Kidney (tissue), 14 donors: ENCODE data around the gene DTWD2. TPM values are rescaled to one million over a fixed set of nuclear protein-coding genes. Genes with fewer than 3 reads are reported as not detected.
"Not testable (repeated sequence)": the region's sequence is repeated elsewhere in the genome, so short reads cannot be mapped to it uniquely, and the experiment has no call there.

ENCODE experiments used
- DNase-seq, 5 donors: peaks; one replicate each; pipeline ENCODE4 v3.0.0-alpha.2; 2013 to 2020
- FAIRE-seq: peaks from 2 replicates; lab custom pipeline; 2012; peaks lifted over from hg19 to GRCh38; lab: Jason Lieb, UNC
- H3K27ac ChIP-seq, 2 donors: one replicate each; pipeline ENCODE4 v1.7.0; 2013; ENCODE audit warnings: low read depth in 2 of 2, low read length in 2 of 2, inconsistent platforms in 1 of 2
- H3K27me3 ChIP-seq: one replicate; pipeline ENCODE4 v1.7.1; 2013; ENCODE audit warnings: low read length, inconsistent platforms; ENCODE audit not compliant: control insufficient read depth, insufficient read depth
- H3K36me3 ChIP-seq, 3 donors: one replicate each; pipeline versions ENCODE4 v1.7.0 to v1.7.1; 2013; ENCODE audit warnings: low read length in 3 of 3, control low read depth in 1 of 3, inconsistent platforms in 1 of 3; ENCODE audit not compliant: insufficient read depth in 3 of 3, control insufficient read depth in 2 of 3
- H3K4me1 ChIP-seq, 3 donors: one replicate each; pipeline versions ENCODE4 v1.7.0 to v1.7.1; 2013; ENCODE audit warnings: low read length in 3 of 3, inconsistent platforms in 1 of 3, low read depth in 1 of 3; ENCODE audit not compliant: control insufficient read depth in 2 of 3, insufficient read depth in 2 of 3
- H3K4me3 ChIP-seq, 3 donors: one replicate each; pipeline versions ENCODE4 v1.7.0 to v1.8.1; 2013; ENCODE audit warnings: low read length in 3 of 3, control low read depth in 1 of 3, inconsistent platforms in 1 of 3
- H3K9ac ChIP-seq, 3 donors: one replicate each; pipeline versions ENCODE4 v1.7.0 to v1.7.1; 2013; ENCODE audit warnings: low read length in 3 of 3, control low read depth in 1 of 3, inconsistent platforms in 1 of 3
- H3K9me3 ChIP-seq, 3 donors: one replicate each; pipeline versions ENCODE4 v1.7.0 to v1.7.1; 2013; ENCODE audit warnings: low read length in 3 of 3, control low read depth in 1 of 3, inconsistent platforms in 1 of 3; ENCODE audit not compliant: control insufficient read depth in 2 of 3, insufficient read depth in 1 of 3
- CTCF ChIP-seq: IDR thresholded peaks from 3 replicates; pipeline ENCODE4 v1.5.1; 2012; ENCODE audit warnings: mild to moderate bottlenecking, moderate library complexity, borderline replicate concordance; ENCODE audit not compliant: insufficient read depth; ENCODE audit errors: extremely low read depth
- intact Hi-C: fragments of 100-400 bp; cut with DNase I; formaldehyde crosslinking; loops from one replicate; pipeline ENCODE4 v1.11.1; 2022
- polyA plus RNA-seq: library from polyadenylated mRNA; stranded (reverse); fragments of 350-450 nt; fragmentation: Illumina TruSeq; extraction: RNeasy Lipid Tissue Mini Kit (QIAGEN cat#74804); gene quantifications from one replicate; pipeline ENCODE4 v1.2.3, GENCODE V29; 2014; ENCODE audit warnings: low read depth, low replicate concordance; ENCODE audit not compliant: insufficient read depth
- total RNA-seq: library from RNA; stranded (reverse); fragmentation: NEBNext Ultra II Directional; extraction: Animal tissue kit (Norgen Biotek cat#: 25700); gene quantifications from one replicate; pipeline ENCODE4 v1.2.1, GENCODE V29; 2021
- donor health status: control.
- donor health status: control.
- donor health status: control.
- donor health status: control.
- donor health status: control.
- donor health status: DM: yes; HTN: yes; CAD: no.
- donor health status: Normal renal cell carcinoma (clear cell type).

Gene DTWD2
- total and polyA plus RNA-seq, 2 donors from 2014 or later, result 3.7 to 12.4 TPM

- no peak for DNase-seq
- H3K9me3 ChIP-seq, result no peaks in the 10 kb centered on the region
- FAIRE-seq, result no peak
- intact Hi-C loops, result no loop called here
- no peak overlapping the region for H3K9ac ChIP-seq
- H3K27me3 ChIP-seq, result no peaks in the 10 kb centered on the region
- TF ChIP-seq CTCF, result no peak
- H3K27ac ChIP-seq, result no peak overlapping the region
- H3K36me3 ChIP-seq, result no peaks in the 10 kb centered on the region
- H3K4me3 ChIP-seq, result no peak overlapping the region
- peaks cover 0 to 10% (median 3%) of the 10 kb centered on the region in 3 donors for H3K4me1 ChIP-seq
Observed at GRCh38 chr5:118965890-118966289, 22.5 kb downstream of the DTWD2 start.

- H3K36me3 ChIP-seq, H3K9me3 ChIP-seq, FAIRE-seq, H3K4me3 ChIP-seq, H3K9ac ChIP-seq, H3K27me3 ChIP-seq, H3K4me1 ChIP-seq, intact Hi-C loops, H3K27ac ChIP-seq: not testable (repeated sequence)
- DNase-seq, result peak in 1 of 5 donors; percentile 53
Observed at GRCh38 chr5:118964970-118965369, 23.4 kb downstream of the DTWD2 start.

GRCh38 chr5:118964388-118964787 lies 24.0 kb downstream of the DTWD2 start:
- DNase-seq, intact Hi-C loops: not testable (repeated sequence)

GRCh38 chr5:118963169-118963568 lies 25.2 kb downstream of the DTWD2 start:
- no peak overlapping the region for H3K4me3 ChIP-seq
- H3K4me1 ChIP-seq, result peaks cover 0 to 2% (median 0%) of the 10 kb centered on the region in 3 donors
- no peak overlapping the region for H3K9ac ChIP-seq
- peaks cover 0 to 9% (median 0%) of the 10 kb centered on the region in 3 donors for H3K9me3 ChIP-seq
- DNase-seq (no peak), FAIRE-seq (no peak)
- H3K36me3 ChIP-seq, result no peaks in the 10 kb centered on the region
- H3K27ac ChIP-seq, result no peak overlapping the region
- intact Hi-C loops, result no loop called here
- TF ChIP-seq CTCF, result no peak
- H3K27me3 ChIP-seq, result no peaks in the 10 kb centered on the region

More at GRCh38 chr5:118964388-118964787, 24.0 kb downstream of the DTWD2 start:
- H3K4me1 ChIP-seq, H3K4me3 ChIP-seq, H3K27me3 ChIP-seq, H3K27ac ChIP-seq, H3K9ac ChIP-seq, H3K36me3 ChIP-seq, H3K9me3 ChIP-seq, FAIRE-seq: not testable (repeated sequence)
